WTC11 (cell line): ENCODE data around the gene OBSCN.

Source experiments
- MAX ChIP-seq: sonication (generic); formaldehyde crosslinking; IDR thresholded peaks from 2 replicates; pipeline ENCODE4 v1.8.0; 2022; ENCODE audit warnings: mild to moderate bottlenecking, missing genetic modification reagents
- USF2 ChIP-seq: sonication (generic); formaldehyde crosslinking; IDR thresholded peaks from 2 replicates; pipeline ENCODE4 v1.8.1; 2023; ENCODE audit warnings: mild to moderate bottlenecking, missing genetic modification reagents, moderate library complexity

- TF ChIP-seq USF2 = no peak
- no peak for TF ChIP-seq MAX (CRISPR knock-in tag)
Observed at GRCh38 chr1:228170666-228171065, 37.2 kb upstream of the OBSCN start.
